ENCODE results near the gene CACNA2D3. TPM values are rescaled to one million over a fixed set of nuclear protein-coding genes. Genes with fewer than 3 reads are reported as not detected.
A peak's percentile ranks its signal among the peaks of the same experiment; 100 is the strongest.
"Not testable (repeated sequence)": the region's sequence is repeated elsewhere in the genome, so short reads cannot be mapped to it uniquely, and the experiment has no call there.

Gene CACNA2D3
- total RNA-seq, 1 donor from 2014 or later, result 35.5 TPM

- DNase-seq (no peak), ATAC-seq (ENCODE audit: poor library complexity) (no peak)
- intact Hi-C loops (cut with DNase I), result no loop called here
These were observed 846.3 kb downstream of the CACNA2D3 start for GRCh38 chr3:54968546-54969172.

DNA sequence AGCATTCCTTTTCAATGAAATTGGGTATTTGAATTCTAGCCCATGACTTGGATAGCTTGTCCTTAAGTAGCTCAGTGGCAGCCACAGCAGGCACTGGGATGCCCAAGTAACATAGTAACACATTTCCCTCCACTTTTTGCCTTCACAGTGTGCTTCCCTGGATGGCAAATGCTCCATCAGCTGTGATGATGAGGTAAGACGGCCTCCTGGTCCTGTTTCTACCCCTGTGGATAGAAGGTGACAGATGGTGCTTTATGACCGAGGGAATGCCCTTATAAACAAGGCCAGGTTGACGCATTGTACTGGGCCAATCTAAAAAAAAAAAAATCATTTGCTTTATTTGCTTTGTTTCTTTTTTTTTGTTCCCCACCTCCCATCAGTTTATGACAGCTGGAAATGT lies 847.3 kb downstream of the CACNA2D3 start:
- intact Hi-C loops (cut with DNase I), result no loop called here
- no peak for DNase-seq
- no peak for ATAC-seq (ENCODE audit: poor library complexity)

DNA sequence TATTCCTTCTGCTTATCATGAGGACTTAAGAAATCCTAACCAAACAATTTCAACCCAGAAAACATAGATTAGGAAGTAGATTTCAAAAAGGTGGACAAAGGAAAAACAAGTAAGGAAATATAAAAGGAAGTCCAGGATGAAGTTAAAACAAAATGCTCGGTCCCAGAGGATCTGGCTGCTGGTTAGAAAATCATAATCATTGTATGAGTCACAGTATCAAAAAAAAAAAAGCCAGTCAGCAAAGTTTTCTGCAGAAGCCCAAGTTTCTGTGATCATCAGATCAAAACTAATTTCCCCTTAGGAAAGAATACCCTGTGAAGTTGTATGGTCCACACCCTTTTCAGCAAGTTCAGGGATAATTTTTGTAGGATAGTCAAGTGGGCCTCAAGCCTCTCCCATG lies 848.5 kb downstream of the CACNA2D3 start:
- ATAC-seq (ENCODE audit: poor library complexity) (no peak), DNase-seq (no peak)
- intact Hi-C loops (cut with DNase I), result no loop called here

DNA sequence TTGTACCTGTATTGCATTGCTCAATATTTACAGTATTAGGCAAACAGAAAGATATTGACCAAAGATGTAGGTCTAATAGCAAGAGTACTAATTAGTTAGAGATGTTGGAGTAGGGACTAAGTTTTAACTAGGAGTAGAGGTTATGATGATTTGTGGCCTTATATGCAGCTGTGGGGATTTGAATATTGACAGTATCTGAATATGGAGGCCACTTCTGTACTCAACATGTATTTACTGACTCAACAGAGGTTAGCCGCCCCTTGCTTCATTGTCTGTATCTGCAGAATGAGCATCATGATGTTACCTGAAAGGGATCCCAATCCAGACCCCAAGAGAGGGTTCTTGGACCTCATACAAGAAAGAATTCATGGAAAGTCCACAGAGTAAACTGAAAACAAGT lies 855.1 kb downstream of the CACNA2D3 start:
- ATAC-seq (ENCODE audit: poor library complexity) (no peak), DNase-seq (no peak)
- intact Hi-C loops (cut with DNase I), result no loop called here

DNA sequence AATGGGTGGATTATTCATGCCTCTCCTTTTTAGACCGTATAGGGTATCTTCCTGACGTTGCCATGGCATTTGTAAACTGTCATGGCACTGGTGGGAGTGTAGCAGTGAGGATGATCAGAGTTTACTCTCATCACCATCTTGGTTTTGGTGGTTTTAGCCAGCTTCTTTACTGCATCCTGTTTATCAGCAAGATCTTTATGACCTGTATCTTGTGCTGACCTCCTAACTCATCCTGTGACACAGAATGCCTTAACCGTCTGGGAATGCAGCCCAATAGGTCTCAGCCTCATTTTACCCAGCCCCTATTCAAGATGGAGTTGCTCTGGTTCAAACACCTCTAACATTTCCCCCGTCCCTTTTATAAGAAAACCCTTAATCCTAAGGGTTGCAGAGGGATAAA lies 855.6 kb downstream of the CACNA2D3 start:
- intact Hi-C loops (cut with DNase I); ATAC-seq (ENCODE audit: poor library complexity); DNase-seq: not testable (repeated sequence)

- DNase-seq, result no peak
- intact Hi-C loops (cut with DNase I), result no loop called here
- ATAC-seq (ENCODE audit: poor library complexity), result no peak
These were observed 860.5 kb downstream of the CACNA2D3 start for GRCh38 chr3:54982807-54983206.

DNA sequence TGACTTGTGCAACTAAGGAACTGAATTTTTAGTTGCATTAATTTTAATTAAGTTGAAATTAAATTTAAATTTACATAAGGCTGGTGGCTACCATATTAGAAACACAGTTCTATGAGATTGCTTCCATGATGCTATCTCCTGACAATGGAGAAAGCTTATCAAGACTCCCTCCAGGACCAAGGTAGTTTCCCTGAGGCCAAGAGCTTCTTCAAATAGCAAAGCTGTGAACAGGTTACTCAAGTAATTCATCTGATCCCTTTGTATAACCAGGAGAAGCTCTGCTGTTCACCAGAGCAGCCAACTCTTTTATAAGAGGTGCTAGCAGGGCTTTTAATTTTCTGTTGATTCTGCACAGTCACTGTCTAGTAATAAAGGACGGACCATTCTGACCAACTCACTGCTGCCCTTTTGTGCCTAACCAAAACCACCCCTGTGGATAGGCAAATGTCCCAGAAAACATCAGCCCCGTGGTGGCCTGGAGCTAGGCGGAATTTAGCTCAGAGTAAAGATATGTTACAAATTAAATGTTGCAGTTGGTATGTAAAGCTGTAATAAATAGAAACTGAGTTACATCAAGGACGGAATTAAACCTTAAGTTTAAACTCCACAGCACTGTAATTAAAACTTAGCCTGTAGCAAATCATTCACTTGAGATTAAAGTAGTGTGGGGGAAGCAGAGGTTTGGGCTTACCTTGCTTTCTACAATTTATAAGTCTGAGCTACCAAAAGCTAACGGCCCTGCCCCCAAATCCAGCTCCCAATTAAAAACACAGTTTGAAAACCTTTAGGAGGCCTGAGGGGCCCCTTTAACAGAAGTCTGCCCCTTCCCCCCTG lies 861.1 kb downstream of the CACNA2D3 start:
- intact Hi-C loops (cut with DNase I), result no loop called here
- no peak for ATAC-seq (ENCODE audit: poor library complexity)
- DNase-seq, result no peak

DNA sequence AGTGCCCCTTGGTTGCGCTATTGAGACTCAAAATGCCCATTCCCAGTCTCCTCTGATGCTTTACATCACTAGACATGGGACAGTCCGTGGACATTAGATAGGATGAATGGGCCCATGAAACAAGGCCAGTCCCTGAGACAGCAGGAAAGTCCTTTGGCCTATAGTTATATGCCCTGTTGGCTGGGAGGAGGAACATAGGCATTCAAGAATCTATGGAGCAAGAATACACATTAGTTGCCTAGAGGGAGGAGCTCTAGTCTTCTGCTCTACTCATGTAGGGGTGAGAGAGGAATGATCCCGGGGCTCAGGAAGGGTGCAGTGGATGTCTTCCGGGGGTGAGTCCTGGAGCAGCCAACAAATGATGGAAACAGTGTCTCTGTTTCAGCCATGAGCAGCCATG lies 863.5 kb downstream of the CACNA2D3 start:
- ATAC-seq (ENCODE audit: poor library complexity), result no peak
- intact Hi-C loops (cut with DNase I), result no loop called here
- DNase-seq, result no peak

- DNase-seq (no peak), ATAC-seq (ENCODE audit: poor library complexity) (no peak)
- intact Hi-C loops (cut with DNase I), result no loop called here
These were observed 863.9 kb downstream of the CACNA2D3 start for GRCh38 chr3:54986294-54986693.

GRCh38 chr3:54987719-54988118 lies 865.4 kb downstream of the CACNA2D3 start:
- intact Hi-C loops (cut with DNase I), result no loop called here
- no peak for DNase-seq
- no peak for ATAC-seq (ENCODE audit: poor library complexity)

GRCh38 chr3:54988302-54988837 lies 866.0 kb downstream of the CACNA2D3 start:
- ATAC-seq (ENCODE audit: poor library complexity) (peak; percentile 70), DNase-seq (no peak)
- intact Hi-C loops (cut with DNase I), result no loop called here

DNA sequence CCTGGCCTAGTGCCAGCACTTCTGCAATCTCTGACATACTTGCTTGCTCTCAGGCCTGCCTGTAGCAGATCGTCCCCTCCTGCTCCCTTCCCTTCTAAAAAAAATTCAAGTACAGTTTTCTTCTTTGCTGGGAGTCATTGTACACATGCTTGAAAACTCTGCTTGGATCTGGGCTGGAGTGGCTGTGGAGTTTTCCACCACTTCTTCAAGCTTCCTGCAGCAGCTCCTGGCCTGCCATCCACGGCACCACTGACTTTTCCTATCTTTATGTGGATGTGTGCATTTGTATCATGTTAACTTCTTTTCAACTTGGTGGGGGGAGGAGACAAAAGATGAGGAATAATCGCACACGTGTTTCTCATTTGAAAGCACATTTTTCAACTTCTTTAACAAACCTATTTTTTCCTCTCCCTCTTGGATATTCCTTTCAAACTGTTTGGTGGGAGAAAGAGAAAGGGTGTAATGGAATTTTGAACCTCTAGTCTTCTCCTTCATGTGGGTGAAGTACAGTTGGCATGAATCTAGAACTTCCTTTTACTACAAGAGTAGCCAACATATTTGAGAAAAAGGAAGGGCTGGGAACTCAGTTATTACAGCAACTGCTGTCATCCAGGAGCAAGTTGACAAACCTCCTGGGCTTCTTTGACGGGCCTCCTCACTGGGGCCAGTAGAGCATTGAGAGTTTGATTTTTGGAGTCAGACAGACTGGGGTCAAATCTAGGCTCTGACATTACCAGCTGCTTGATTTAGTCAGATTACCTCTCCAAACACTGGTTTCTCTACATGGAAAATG lies 866.7 kb downstream of the CACNA2D3 start:
- ATAC-seq (ENCODE audit: poor library complexity) (peak; percentile 85), DNase-seq (peak; percentile 44)
- intact Hi-C loops (cut with DNase I), result no loop called here

DNA sequence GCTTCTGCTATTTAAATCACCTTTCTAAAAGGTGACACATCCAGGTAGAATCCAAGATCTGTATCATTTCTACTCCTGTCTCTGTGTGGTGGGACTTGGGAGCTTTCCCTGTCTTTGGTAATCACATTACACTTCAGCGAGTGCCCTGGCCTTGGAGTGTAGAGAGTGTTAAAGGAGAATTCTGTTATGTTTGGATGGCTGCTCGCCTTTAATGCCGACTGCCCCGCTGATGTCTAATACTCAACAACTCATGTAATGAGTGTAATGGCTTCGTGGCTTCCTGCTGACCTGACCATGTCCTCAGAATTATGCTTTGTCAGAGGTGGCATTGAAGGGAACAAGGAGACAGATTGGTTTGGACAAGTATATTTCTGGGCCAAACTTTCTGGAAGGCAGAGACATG lies 871.8 kb downstream of the CACNA2D3 start:
- ATAC-seq (ENCODE audit: poor library complexity), result no peak
- intact Hi-C loops (cut with DNase I), result no loop called here
- DNase-seq, result no peak

DNA sequence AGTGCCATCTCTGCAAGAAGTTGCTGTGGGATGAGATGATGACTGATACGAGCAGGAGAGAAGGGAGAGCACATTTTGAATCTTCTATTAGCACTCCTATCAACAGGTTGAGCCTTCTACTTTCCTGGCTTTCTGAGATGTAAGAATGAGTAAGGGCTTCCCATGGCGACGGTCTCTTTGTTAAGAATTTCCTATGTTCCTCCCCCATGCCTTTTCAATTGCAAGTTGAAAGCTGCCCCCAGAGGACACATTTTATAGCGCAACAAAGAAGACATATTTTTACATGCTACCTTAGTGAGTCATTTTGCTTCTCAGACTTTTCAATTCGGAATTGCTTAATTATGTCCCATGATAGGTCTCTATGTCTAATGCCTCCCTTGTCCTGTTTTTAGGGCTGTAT lies 876.8 kb downstream of the CACNA2D3 start:
- no peak for DNase-seq
- intact Hi-C loops (cut with DNase I), result no loop called here
- no peak for ATAC-seq (ENCODE audit: poor library complexity)

DNA sequence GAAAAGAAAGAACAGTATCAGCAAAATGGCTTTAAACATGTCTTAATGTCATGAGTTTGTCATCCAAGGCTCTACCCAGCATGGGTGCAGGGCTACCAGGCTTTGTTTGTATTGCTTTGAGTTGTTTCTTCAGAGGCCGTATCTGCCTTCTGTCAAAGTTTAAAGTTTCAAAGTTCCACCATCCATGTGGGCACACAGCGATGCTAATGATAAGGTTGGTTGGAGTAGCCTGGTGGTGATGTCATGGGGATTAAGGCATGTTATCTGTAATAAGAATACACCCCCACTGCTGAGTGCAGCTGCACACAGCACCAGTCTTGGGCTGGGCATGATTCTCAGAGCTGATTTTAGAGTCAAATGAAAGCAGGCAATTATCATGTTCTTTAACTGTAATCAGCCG lies 877.5 kb downstream of the CACNA2D3 start:
- ATAC-seq (ENCODE audit: poor library complexity), result no peak
- DNase-seq, result no peak
- intact Hi-C loops (cut with DNase I), result no loop called here

GRCh38 chr3:55000546-55000945 lies 878.2 kb downstream of the CACNA2D3 start:
- intact Hi-C loops (cut with DNase I), result no loop called here
- no peak for DNase-seq

DNA sequence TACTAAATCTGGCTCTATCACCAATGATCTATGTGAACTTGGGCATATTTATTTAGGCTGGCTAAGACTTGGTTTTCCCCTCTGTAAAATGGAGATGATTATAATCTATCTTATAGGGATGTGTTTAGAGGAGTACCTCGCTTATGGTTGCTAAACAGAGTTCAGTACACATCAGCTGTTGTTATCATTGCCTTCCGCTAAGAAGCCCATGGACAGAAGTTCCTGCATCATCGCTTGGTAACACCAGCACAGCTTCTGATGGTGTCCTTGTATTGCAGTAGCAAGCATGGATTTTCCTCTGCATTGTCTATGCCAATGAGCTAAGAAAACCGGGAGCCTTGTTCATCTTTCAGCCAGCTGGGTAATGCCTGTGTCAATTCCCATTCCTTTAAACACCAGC lies 878.6 kb downstream of the CACNA2D3 start:
- DNase-seq (no peak), ATAC-seq (ENCODE audit: poor library complexity) (no peak)
- intact Hi-C loops (cut with DNase I), result no loop called here

More at GRCh38 chr3:55000546-55000945, 878.2 kb downstream of the CACNA2D3 start:
- ATAC-seq (ENCODE audit: poor library complexity), result peak; percentile 41

GRCh38 chr3:55002416-55002930 lies 880.1 kb downstream of the CACNA2D3 start:
- ATAC-seq (ENCODE audit: poor library complexity) (no peak), DNase-seq (no peak)
- intact Hi-C loops (cut with DNase I), result no loop called here

- intact Hi-C loops (cut with DNase I), result no loop called here
- ATAC-seq (ENCODE audit: poor library complexity) (no peak), DNase-seq (no peak)
These were observed 883.9 kb downstream of the CACNA2D3 start for GRCh38 chr3:55006244-55006676.
